Sigmoid colon (tissue), 7 donors: ENCODE measurements around the gene HIVEP3. TPM values are rescaled to one million over a fixed set of nuclear protein-coding genes. Genes with fewer than 3 reads are reported as not detected.

Experiments
- DNase-seq: peaks from one replicate; pipeline ENCODE4 v3.0.0-alpha.2; 2019
- H3K27ac ChIP-seq, 4 donors: fragments of 200-600 bp; sonication (generic); one replicate each; pipeline ENCODE4 v1.5.1; 2016 to 2019; ENCODE audit warnings: mild to moderate bottlenecking in 1 of 4
- H3K27me3 ChIP-seq, 3 donors: fragments of 200-600 bp; sonication (generic); one replicate each; pipeline ENCODE4 v1.5.1; 2019; ENCODE audit warnings: mild to moderate bottlenecking in 1 of 3
- H3K36me3 ChIP-seq, 4 donors: fragments of 200-600 bp; sonication (generic); one replicate each; pipeline ENCODE4 v1.5.1; 2016 to 2019
- H3K4me1 ChIP-seq, 4 donors: fragments of 200-600 bp; sonication (generic); one replicate each; pipeline ENCODE4 v1.5.1; 2017 to 2019
- H3K4me3 ChIP-seq, 4 donors: fragments of 200-600 bp; sonication (generic); one replicate each; pipeline ENCODE4 v1.5.1; 2017 to 2019; ENCODE audit warnings: mild to moderate bottlenecking in 2 of 4, moderate library complexity in 1 of 4
- H3K9me3 ChIP-seq, 4 donors: fragments of 200-600 bp in 3 of 4; sonication (generic) in 3 of 4; one replicate each; pipeline versions ENCODE4 v1.5.1 to v1.6.1; 2013 to 2019
- CTCF ChIP-seq, 4 experiments: fragments of 450-650 bp in 3 of 4; fragments of 200-600 bp in 1 of 4; IDR thresholded peaks; one replicate each; pipeline ENCODE4 v1.5.1; 2016 to 2019; ENCODE audit warnings: antibody characterized with exemption in 4 of 4, mild to moderate bottlenecking in 3 of 4, moderate library complexity in 2 of 4
- EP300 ChIP-seq, 4 donors: sonication (generic); formaldehyde crosslinking; IDR thresholded peaks; one replicate each; pipeline ENCODE4 v1.6.1; 2017; ENCODE audit warnings: antibody characterized with exemption in 4 of 4
- POLR2A ChIP-seq, 2 donors: fragments of 450-650 bp; IDR thresholded peaks; one replicate each; pipeline ENCODE4 v1.6.1; 2016; ENCODE audit warnings: antibody characterized with exemption in 2 of 2, mild to moderate bottlenecking in 2 of 2, moderate library complexity in 2 of 2
- POLR2AphosphoS5 ChIP-seq, 4 donors: sonication (generic); formaldehyde crosslinking; IDR thresholded peaks; one replicate each; pipeline ENCODE4 v1.6.1; 2017; ENCODE audit warnings: antibody characterized with exemption in 4 of 4
- WGBS, 2 donors: extraction: QIAGEN DNeasy Blood & Tissue Kit; methylation state at CpG; one replicate each; pipeline ENCODE4 v1.1.7; 2013; 5-methylcytosine and 5-hydroxymethylcytosine counted together
- intact Hi-C: fragments of 100-400 bp; cut with DNase I; formaldehyde crosslinking; loops from one replicate; pipeline ENCODE4 v1.15.1; 2023
- polyA plus RNA-seq, 3 donors: library from polyadenylated mRNA; stranded (reverse); fragments of 200-250 nt; gene quantifications; one replicate each; pipeline ENCODE4 v1.2.3, GENCODE V29; 2013
- total RNA-seq, 4 donors: library from RNA; depleted of rRNA; stranded (reverse); fragments of >200 nt; gene quantifications; one replicate each; pipeline ENCODE4 v1.1.0, GENCODE V29; 2016
- donor health status: healthy with polysubstance abuse.
- donor health status: Bipolar disorder and iron deficiency.
- donor health status: healthy.

Gene HIVEP3
- total and polyA plus RNA-seq, 7 donors: 1.4 to 7.8 (median 3.2) TPM

GRCh38 chr1:41752514-41753170 lies 166.1 kb downstream of the HIVEP3 start:
- peak; percentile 26 for DNase-seq
- H3K4me3 ChIP-seq: no peak overlapping the region
- no peaks in the 10 kb centered on the region for H3K4me1 ChIP-seq
- H3K9me3 ChIP-seq: no peaks in the 10 kb centered on the region
- intact Hi-C loops: no loop called here
- H3K27ac ChIP-seq: no peak overlapping the region
- no peaks in the 10 kb centered on the region for H3K27me3 ChIP-seq
- H3K36me3 ChIP-seq: no peaks in the 10 kb centered on the region
- 74 to 80% methylated on average over 9 of the region's 9 CpGs for WGBS, 2 donors
- TF ChIP-seq CTCF (IDR thresholded peaks at IDR 0.05) (no peak), EP300 (IDR thresholded peaks at IDR 0.05) (no peak), POLR2A (IDR thresholded peaks at IDR 0.05) (no peak), POLR2AphosphoS5 (IDR thresholded peaks at IDR 0.05) (no peak)

GRCh38 chr1:41751804-41752513 lies 166.8 kb downstream of the HIVEP3 start:
- no peak overlapping the region for H3K27ac ChIP-seq
- H3K27me3 ChIP-seq: no peaks in the 10 kb centered on the region
- no peaks in the 10 kb centered on the region for H3K4me1 ChIP-seq
- WGBS, 2 donors: 72 to 90% methylated on average over 9 of the region's 9 CpGs
- H3K9me3 ChIP-seq: no peaks in the 10 kb centered on the region
- peak; percentile 63 for DNase-seq
- H3K36me3 ChIP-seq: no peaks in the 10 kb centered on the region
- no peak for TF ChIP-seq POLR2A (IDR thresholded peaks at IDR 0.05)
- no peak for TF ChIP-seq EP300 (IDR thresholded peaks at IDR 0.05)
- no peak for TF ChIP-seq POLR2AphosphoS5 (IDR thresholded peaks at IDR 0.05)
- no peak for TF ChIP-seq CTCF (IDR thresholded peaks at IDR 0.05)
- H3K4me3 ChIP-seq: no peak overlapping the region
- intact Hi-C loops: no loop called here

- H3K9me3 ChIP-seq: no peaks in the 10 kb centered on the region
- no peaks in the 10 kb centered on the region for H3K27me3 ChIP-seq
- intact Hi-C loops: no loop called here
- WGBS, 2 donors: 69 to 73% methylated on average over 11 of the region's 11 CpGs
- TF ChIP-seq EP300 (IDR thresholded peaks at IDR 0.05) (no peak), POLR2AphosphoS5 (IDR thresholded peaks at IDR 0.05) (no peak), CTCF (IDR thresholded peaks at IDR 0.05) (no peak), POLR2A (IDR thresholded peaks at IDR 0.05) (no peak)
- H3K27ac ChIP-seq: no peak overlapping the region
- no peak overlapping the region for H3K4me3 ChIP-seq
- peak; percentile 34 for DNase-seq
- H3K36me3 ChIP-seq: no peaks in the 10 kb centered on the region
- H3K4me1 ChIP-seq: no peaks in the 10 kb centered on the region
Measured at GRCh38 chr1:41749991-41750745, 168.6 kb downstream of the HIVEP3 start.

GRCh38 chr1:41745022-41745421 lies 173.7 kb downstream of the HIVEP3 start:
- Histone ChIP-seq H3K27me3 (no peaks in the 10 kb centered on the region), H3K9me3 (no peaks in the 10 kb centered on the region), H3K27ac (no peak overlapping the region), H3K36me3 (no peaks in the 10 kb centered on the region), H3K4me3 (no peak overlapping the region), H3K4me1 (no peaks in the 10 kb centered on the region)
- 57 to 79% methylated on average over 2 of the region's 2 CpGs for WGBS, 2 donors
- intact Hi-C loops: no loop called here
- DNase-seq: no peak
- TF ChIP-seq EP300 (IDR thresholded peaks at IDR 0.05) (no peak), CTCF (IDR thresholded peaks at IDR 0.05) (no peak), POLR2A (IDR thresholded peaks at IDR 0.05) (no peak), POLR2AphosphoS5 (IDR thresholded peaks at IDR 0.05) (no peak)
